ENCODE measurements around the gene CCDC50.

GRCh38 chr3:191328383-191328961 is 722 bp upstream of the CCDC50 start:
- TF ChIP-seq CTCF (IDR thresholded peaks at IDR 0.05) (no peak), POLR2A (IDR thresholded peaks at IDR 0.05) (no peak), POLR2AphosphoS5 (IDR thresholded peaks at IDR 0.05) (no peak)

All from breast epithelium (tissue), 3 donors.